Psoas muscle (tissue), 8 donors: Measurements from ENCODE around the gene PDGFC. TPM values are rescaled to one million over a fixed set of nuclear protein-coding genes. Genes with fewer than 3 reads are reported as not detected.
A peak's percentile ranks its signal among the peaks of the same experiment; 100 is the strongest.

Experiments used
- ATAC-seq, 4 donors: fragments of 200-7000 bp; cut with Tn5 transposase; one replicate each; pipeline ENCODE4 v1.9.1; 2020; ENCODE audit warnings: moderate library complexity in 3 of 4, mild to moderate bottlenecking in 2 of 4
- DNase-seq, 2 donors: peaks; one replicate each; pipeline ENCODE4 v3.0.0-alpha.2; 2020
- H3K27ac ChIP-seq: fragments of 200-600 bp; one replicate; pipeline ENCODE4 v1.8.0; 2022
- H3K27me3 ChIP-seq, 3 donors: fragments of 200-600 bp in 1 of 3; one replicate each; pipeline versions ENCODE4 v1.6.1 to v1.8.0; 2013 to 2022; ENCODE audit warnings: low read length in 2 of 3, mild to moderate bottlenecking in 2 of 3, moderate library complexity in 1 of 3; ENCODE audit not compliant: insufficient read depth in 3 of 3
- H3K36me3 ChIP-seq, 2 donors: fragments of 200-600 bp in 1 of 2; one replicate each; pipeline versions ENCODE4 v1.6.1 to v1.8.0; 2013 to 2022; ENCODE audit warnings: low read depth in 1 of 2, mild to moderate bottlenecking in 1 of 2, moderate library complexity in 1 of 2; ENCODE audit not compliant: insufficient read depth in 1 of 2
- H3K4me1 ChIP-seq: fragments of 200-600 bp; one replicate; pipeline ENCODE4 v1.8.0; 2022
- H3K4me3 ChIP-seq: fragments of 200-600 bp; one replicate; pipeline ENCODE4 v1.8.0; 2022; ENCODE audit warnings: mild to moderate bottlenecking
- H3K9me3 ChIP-seq: fragments of 200-600 bp; one replicate; pipeline ENCODE4 v1.8.0; 2022
- CTCF ChIP-seq: fragments of 200-600 bp; IDR thresholded peaks from one replicate; pipeline ENCODE4 v1.8.0; 2022; ENCODE audit warnings: antibody characterized with exemption
- WGBS, 3 donors: extraction: QIAGEN DNeasy Blood & Tissue Kit; methylation state at CpG; one replicate each; pipeline versions ENCODE4 v1.1.6 to v1.1.7; 2013; 5-methylcytosine and 5-hydroxymethylcytosine counted together
- intact Hi-C, 2 donors: fragments of 100-400 bp; cut with DNase I; formaldehyde crosslinking; loops; one replicate each; pipeline versions ENCODE4 v1.11.0 to v1.14.2; 2022
- polyA plus RNA-seq, 3 donors: library from polyadenylated mRNA; stranded (reverse); fragments of 200-250 nt; gene quantifications; one replicate each; pipeline ENCODE4 v1.2.3, GENCODE V29; 2013
- total RNA-seq, 4 donors: library from RNA; stranded (reverse); fragmentation: NEBNext Ultra II Directional in 2 of 4; extraction: Animal tissue kit (Norgen Biotek cat#: 25700) in 2 of 4; gene quantifications; one replicate each; pipeline versions ENCODE4 v1.2.1 to v1.2.4, GENCODE V29; 2021 to 2023
- donor health status: healthy with polysubstance abuse.
- donor health status: DM: no; HTN: no; CAD: no; lungs with moderate emphysema.
- donor health status: Bipolar disorder and iron deficiency.
- donor health status: healthy.
- donor health status: DM: yes; HTN: yes; CAD: no.
- donor health status: DM: no; HTN: no; CAD: no.
- donor health status: DM: no; HTN: no; CAD: no.
- donor health status: DM: yes; HTN: yes; CAD: no.

The PDGFC gene
- total and polyA plus RNA-seq, 7 donors: 2.2 to 19.8 (median 6.3) TPM

- intact Hi-C loops: no loop called here
- H3K27ac ChIP-seq: no peak overlapping the region
- ATAC-seq (no peak), DNase-seq (no peak)
- no peak for TF ChIP-seq CTCF
- H3K27me3 ChIP-seq: no peaks in the 10 kb centered on the region
- H3K4me1 ChIP-seq: no peaks in the 10 kb centered on the region
- H3K9me3 ChIP-seq: peaks cover 12% of the 10 kb centered on the region
- no peak overlapping the region for H3K4me3 ChIP-seq
- H3K36me3 ChIP-seq: no peaks in the 10 kb centered on the region
- WGBS, 3 donors: 20 to 31% (median 28%) methylated on average over 2 of the region's 2 CpGs
These were observed 21.3 kb upstream of the PDGFC start for GRCh38 chr4:156992943-156993342.

GRCh38 chr4:156991161-156991560 lies 19.6 kb upstream of the PDGFC start:
- Histone ChIP-seq H3K4me3 (no peak overlapping the region), H3K9me3 (no peaks in the 10 kb centered on the region), H3K27me3 (no peaks in the 10 kb centered on the region), H3K4me1 (no peaks in the 10 kb centered on the region), H3K27ac (no peak overlapping the region), H3K36me3 (no peaks in the 10 kb centered on the region)
- ATAC-seq: no peak
- WGBS, 3 donors: 88 to 90% (median 89%) methylated on average over 3 of the region's 3 CpGs
- TF ChIP-seq CTCF: no peak
- intact Hi-C loops: no loop called here
- no peak for DNase-seq

- intact Hi-C loops: no loop called here
These were observed 11.8 kb upstream of the PDGFC start for GRCh38 chr4:156983366-156983765.

GRCh38 chr4:156981262-156981769 lies 9.7 kb upstream of the PDGFC start:
- H3K36me3 ChIP-seq: no peaks in the 10 kb centered on the region
- DNase-seq: no peak
- WGBS, 3 donors: 33 to 49% (median 35%) methylated on average over 3 of the region's 3 CpGs

More at GRCh38 chr4:156983366-156983765, 11.8 kb upstream of the PDGFC start:
- Histone ChIP-seq H3K4me1 (no peaks in the 10 kb centered on the region), H3K27ac (no peak overlapping the region), H3K27me3 (no peaks in the 10 kb centered on the region), H3K4me3 (no peak overlapping the region), H3K36me3 (no peaks in the 10 kb centered on the region), H3K9me3 (no peaks in the 10 kb centered on the region)
- DNase-seq: no peak
- WGBS, 3 donors: 87 to 91% (median 88%) methylated on average over 1 of the region's 1 CpG
- ATAC-seq: no peak
- TF ChIP-seq CTCF: peak; percentile 27

More at GRCh38 chr4:156981262-156981769, 9.7 kb upstream of the PDGFC start:
- no peak for ATAC-seq
- no peak for TF ChIP-seq CTCF
- Histone ChIP-seq H3K9me3 (no peaks in the 10 kb centered on the region), H3K27me3 (no peaks in the 10 kb centered on the region), H3K27ac (no peak overlapping the region), H3K4me3 (no peak overlapping the region), H3K4me1 (no peaks in the 10 kb centered on the region)
- intact Hi-C loops: no loop called here
